HG02840 (cell line): ENCODE results near the gene PDF.
"Not testable (repeated sequence)": the region's sequence is repeated elsewhere in the genome, so short reads cannot be mapped to it uniquely, and the experiment has no call there.

Experiments used
- ATAC-seq: cut with Tn5 transposase; IDR thresholded peaks from one replicate; pipeline ENCODE4 v1.9.1; 2021; ENCODE audit warnings: mild to moderate bottlenecking, moderate library complexity, moderate number of reproducible peaks; ENCODE audit not compliant: unreplicated experiment, low FRiP score

PDF gene, protein sequence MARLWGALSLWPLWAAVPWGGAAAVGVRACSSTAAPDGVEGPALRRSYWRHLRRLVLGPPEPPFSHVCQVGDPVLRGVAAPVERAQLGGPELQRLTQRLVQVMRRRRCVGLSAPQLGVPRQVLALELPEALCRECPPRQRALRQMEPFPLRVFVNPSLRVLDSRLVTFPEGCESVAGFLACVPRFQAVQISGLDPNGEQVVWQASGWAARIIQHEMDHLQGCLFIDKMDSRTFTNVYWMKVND

DNA sequence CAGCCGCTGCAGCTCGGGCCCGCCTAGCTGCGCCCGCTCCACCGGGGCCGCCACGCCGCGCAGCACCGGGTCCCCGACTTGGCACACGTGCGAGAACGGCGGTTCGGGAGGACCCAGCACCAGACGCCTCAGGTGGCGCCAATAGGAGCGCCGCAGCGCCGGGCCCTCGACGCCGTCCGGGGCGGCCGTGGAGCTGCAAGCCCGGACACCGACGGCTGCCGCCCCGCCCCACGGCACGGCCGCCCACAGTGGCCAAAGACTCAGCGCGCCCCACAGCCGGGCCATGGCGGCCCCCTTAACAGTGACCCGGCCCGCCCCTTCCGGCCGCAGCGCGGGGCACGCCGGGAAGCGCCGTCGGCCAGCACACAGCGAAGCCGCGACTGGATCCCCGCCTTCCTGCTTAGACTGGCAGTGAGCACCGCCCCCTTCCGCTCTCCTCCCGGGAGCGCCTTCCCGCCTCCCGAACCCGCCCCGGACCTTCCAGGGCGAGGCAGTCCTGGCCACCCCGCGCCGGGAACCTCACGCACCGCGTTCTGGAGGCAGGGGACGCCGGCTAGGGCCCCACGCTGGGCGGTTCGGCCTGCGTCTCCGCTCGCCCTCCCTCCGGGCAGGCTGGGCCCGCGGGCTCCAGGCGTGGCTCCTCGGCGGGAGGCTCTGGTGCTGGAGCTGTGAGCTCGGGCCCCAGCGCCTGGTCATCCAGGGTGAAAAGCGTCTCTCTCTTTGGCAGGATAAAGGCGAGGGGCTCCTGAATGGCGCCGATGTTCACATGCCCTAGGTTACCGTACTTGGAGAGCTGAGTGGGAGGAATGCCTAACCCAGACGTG, at the start of gene PDF:
Gene PDF, minus strand, starts transcription at position 303 of the 824 bp plus-strand sequence. Its CDS starts 18 bp downstream, at position 285.
- peak; percentile 89 for ATAC-seq

DNA sequence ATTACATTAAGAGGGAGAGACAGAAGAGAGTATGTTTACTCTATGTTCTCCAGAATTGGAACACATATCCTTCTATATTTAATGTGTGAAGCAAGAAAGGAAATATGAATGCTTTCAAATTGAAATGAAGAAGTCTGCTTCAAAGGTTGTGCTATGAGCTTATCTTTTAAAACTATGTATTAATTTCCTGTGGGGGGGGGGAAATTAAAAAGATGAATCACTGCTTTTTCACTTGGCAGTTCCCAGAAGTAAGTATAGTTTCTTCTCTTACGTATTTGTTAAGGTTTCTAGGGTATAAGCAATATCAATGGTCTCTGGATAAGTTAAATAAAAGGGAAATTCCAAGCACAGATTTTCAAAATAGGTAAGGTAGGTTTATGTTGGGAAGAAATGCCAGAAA, 48.4 kb upstream of the PDF start:
- ATAC-seq, result no peak

DNA sequence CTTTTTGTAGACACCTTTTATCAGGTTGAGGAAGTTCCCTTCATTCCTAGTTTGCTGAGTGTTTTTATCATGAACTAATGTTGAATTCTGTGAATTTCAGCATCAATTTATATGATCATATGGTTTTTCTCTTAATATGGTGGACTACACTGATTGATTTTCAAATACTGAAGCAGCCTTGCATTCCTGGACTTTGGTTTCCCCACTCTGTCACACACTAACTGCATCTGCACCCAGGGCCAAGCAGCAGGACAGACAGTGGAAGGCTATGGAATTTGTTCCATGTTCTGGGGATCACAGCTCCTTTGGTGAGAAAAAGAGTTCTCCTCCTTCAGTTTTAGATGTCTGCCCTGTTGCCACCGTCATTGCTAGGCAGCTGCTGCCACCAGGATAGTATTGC, 47.6 kb upstream of the PDF start:
- no peak for ATAC-seq

DNA sequence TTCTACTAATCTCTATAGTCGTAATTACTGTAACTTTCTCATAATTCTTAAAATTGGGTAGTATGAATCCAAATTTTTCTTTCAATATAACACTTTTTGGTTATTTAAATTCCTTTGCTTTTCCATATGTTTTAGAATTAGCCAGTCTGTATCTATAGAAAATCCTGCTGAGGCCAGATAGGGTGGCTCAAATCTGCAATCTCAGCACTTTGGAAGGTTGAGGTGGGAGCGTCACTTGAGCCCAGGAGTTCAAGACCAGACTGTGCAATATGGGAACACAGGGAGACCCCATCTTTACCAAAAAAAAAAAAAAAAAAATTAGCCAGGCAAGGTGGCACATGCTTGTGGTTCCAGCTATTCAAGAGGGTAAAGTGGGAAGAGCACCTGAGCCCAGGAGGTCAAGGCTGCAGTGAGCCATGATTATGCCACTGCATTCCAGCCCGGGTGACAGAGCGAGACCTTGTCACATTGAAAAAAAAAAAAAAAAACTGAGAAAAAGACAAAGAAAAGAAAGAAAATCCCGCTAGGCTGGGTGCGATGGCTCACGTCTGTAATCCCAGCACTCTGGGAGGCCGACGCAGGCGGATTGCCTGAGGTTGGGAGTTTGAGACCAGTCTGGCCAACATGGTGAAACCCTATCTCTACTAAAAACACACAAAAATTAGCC, 46.1 kb upstream of the PDF start:
- no peak for ATAC-seq

DNA sequence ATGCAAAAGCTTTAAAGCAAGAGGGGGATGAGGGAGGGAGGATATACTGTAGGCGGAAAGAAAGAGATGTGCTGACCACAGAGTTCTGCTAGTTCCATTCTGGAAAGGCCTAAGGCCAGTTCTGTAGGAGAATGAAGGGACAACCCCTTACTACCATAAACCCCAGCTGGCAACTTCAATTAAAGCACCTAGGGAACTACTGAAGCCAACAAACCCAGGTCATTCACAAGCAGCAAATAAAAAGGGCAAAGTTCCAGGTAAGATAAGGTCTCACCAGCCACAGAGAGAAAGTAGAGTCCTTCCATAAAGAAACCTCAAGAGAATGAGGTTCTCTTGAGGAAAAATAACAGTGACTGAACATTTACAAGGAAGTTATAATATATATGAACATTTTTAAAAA, 42.6 kb upstream of the PDF start:
- no peak for ATAC-seq

DNA sequence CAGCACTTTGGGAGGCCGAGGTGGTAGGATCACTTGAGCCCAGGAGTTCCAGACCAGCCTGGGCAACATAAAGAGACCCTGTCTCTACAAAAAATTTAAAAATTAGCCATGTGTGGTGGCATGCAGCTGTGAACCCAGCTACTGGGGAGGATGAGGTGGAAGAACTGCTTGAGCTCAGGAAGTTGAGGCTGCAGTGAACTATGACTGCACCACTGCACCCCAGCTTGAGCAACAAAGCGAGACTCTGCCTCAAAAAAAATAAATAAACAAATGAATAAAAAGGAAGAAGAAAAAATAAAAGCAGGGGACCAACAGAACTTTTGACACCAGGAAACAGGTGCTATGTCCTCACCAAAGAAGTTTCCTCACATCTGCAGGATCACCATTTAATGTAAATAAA, 41.2 kb upstream of the PDF start:
- ATAC-seq, result no peak

DNA sequence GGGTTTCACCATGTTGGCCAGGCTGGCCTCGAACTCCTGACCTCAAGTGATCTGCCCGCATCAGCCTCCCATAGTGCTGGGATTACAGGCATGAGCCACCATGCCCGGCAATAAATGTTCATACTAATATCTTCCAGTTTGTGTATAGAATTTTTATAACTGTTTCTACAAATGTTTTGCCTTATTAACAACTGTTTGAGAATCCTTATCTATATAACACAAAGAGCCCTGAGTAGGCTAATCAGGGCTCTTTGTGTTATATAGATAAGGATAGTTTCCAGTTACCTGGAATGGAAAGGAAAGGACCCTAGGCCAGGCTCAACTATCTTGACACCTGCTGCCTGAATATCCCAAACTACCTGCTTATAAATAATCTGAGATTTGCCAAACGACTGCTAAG, 38.5 kb upstream of the PDF start:
- ATAC-seq, result no peak

DNA sequence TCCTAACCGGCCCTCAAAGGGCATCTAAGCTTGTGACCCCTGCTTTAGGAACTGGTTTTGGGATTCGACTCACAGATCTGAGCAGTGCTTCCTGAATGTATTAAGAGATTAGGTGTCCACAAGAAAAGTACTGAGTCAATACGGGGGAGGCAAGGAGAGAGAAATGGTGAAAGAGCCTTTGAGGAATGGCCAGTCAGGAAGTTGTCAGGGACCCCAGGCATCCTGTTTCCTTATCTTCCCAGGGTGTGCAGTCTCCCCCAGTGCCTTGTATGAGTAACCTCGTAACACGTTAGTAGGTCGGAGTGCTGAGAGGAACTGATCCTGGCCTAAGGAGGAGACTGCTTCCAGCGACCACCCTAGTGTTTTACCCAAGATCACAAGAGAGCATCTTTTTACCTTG, 37.6 kb upstream of the PDF start:
- ATAC-seq, result no peak

DNA sequence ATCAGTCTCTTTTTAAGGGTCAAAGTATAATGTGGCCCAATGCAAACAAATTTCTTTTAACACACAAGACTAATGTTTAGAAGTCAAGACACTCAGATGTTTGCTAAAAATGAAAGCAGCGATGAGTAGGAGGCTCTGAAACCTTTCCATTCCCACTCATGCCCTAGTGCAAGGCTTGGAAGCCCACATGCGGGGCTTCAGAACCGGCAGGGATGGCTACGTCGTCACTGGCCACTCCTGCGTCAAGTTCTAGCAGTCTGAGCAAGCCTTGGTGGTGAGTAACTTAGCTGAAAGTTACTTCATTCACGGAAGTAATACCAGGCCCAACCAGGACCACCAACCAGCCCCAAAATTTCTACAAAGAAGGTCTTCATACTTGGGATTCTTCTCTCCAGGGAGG, 36.0 kb upstream of the PDF start:
- ATAC-seq, result no peak

DNA sequence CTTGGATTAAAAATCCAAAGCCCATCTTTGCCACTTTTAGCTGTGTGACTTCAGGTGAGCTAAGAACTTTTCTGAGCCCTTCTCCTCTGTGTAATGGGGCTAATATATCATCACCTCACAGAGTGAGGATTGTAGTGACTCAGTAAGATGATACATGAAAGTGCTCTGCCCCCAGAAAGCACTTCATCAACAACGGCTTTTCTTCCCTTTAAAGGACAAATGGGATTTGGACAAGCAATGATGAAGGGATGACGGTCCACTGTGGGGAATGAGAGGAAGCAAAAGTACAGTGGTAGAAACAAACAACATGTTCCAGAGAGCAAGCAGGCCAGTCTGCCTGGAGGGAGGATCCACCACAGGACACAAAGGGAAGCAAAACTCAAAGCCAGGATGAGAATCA, 35.5 kb upstream of the PDF start:
- no peak for ATAC-seq

DNA sequence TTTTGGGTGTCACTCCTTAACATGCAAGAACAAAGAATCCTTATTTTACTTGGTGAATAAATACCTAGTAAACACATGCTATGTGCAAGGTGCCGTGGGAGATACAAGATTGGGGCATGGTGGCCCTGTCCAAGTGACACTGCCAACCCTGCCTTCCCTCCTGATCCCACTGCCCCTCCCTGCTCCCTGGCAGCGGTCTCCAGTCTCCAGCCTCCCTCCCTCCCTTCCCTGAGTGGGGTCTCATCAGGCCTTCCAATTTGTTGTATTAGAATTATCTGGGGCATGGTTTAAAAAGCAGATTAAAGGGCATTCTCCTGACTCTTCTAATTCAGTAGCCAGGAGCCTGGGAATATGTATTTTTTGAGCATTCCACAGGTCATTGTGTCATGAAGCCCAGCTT, 33.7 kb upstream of the PDF start:
- no peak for ATAC-seq

DNA sequence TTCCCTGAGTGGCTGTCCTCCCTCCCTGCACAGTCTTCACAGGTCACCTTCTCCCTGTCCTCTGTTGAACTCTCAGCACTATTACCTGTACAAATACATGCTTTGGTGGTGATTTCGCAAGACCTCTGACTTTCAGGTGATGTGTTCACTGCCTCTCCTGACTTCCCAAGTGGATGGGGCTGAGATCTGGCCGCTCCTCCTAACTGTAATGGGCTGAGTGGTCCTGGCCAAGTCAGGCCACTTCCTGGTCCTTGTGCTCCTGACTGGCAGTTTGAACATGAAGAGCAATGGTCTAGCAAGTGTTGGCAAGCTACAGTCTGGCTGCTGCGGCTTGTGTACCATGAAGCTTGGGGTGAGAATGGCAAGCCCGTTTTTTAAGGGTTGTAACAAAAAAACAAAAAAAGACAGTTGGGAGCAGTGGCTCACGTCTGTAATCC, 32.9 kb upstream of the PDF start:
- no peak for ATAC-seq

DNA sequence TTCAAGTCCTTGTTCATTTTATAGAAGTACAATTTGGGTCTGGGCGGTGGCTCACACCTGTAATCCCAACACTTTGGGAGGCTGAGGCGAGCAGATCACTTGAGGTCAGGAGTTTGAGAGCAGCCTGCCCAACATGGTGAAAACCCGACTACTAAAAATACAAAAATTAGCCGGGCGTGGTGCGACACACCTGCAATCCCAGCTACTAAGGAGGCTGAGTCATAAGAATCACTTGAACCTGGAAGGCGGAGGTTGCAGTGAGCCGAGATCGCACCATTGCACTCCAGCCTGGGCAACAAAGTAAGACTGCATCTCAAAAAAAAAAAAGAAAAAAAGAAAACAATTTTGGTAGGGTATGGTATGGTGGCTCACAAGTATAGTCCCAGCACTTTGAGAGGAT, 29.7 kb upstream of the PDF start:
- not testable (repeated sequence) for ATAC-seq

DNA sequence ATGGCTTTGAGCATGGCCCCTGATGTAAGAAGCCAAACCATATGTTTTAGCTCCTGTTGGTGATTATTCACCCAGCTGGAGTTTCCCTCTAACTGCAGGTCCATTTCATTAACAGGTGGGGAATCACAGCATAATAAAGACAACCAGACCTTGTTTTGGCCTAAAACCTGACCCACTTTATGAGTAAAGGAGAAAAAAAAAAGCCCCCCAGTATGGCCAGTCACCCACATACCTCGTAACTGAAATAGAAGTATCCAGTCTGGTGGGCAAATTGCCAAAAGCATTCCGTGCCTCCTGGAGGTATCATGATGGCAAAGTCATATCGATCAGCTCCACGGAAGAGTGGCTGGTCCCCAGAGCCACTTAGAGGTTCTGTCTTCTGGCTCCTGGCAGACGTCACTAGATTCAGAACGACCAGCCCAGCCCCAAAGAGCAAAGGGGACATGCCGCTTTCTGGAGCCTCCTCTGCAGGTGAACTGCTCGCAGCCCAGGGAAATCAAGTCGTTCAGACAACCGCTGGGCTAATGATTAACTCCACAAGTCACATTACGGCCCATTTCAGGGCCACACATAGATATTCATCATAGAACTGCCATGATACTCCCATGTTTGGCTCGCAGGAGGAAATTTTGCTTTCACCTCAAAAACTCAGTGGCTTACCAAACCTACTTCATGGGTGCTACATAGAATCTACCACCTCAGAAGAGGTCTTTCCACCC, 21.1 kb upstream of the PDF start, which contains the start of gene TMED6:
Gene TMED6, minus strand, starts transcription at position 478 of the 719 bp plus-strand sequence. Its CDS starts 33 bp downstream, at position 445.
- ATAC-seq, result no peak

DNA sequence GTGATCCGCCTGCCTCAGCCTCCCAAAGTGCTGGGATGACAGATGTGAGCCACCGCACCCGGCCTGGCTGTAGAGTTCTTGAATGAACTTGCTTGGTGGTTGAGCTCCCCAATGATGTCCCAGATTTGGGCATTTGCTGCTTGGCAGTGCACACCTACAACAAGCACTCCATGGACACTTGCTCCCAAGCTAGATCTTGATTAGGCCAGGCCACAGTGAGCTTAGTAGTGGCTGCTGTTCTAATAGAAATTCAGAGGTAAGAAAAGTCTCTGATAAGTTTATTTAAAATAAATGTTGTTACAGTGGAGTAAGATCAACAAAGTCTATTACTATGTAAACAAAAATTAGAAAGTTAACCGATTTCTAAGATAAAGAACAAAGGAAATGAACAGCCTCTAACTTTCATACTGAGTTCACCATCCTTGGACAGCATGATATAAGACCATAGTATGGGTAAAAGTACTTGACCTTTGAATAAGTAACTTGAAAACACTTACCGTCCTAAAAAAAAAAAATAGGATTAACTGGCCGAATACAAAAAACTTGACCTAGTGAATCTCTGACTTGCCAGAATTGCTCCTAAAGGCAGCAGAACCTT, 20.2 kb upstream of the PDF start:
- ATAC-seq, result no peak

DNA sequence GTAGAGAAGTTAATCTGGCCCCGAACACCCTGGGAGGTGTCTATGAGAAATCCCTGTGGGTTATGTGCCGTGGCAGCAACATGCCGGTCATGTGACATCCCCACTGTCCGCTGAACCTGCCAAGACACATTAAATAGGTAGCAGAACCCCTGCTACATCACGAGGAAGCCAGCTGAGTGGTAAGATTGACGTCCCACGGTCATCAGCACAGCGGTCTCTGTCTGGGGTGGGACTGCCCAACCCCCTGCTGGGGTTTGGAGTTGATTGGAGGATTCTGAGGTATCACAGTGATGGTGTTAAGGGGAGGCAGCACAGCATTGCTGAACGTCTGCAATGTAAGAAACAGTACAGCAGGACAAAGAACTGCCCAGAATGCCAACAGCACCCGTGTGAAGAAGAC, 19.1 kb upstream of the PDF start:
- ATAC-seq, result no peak

DNA sequence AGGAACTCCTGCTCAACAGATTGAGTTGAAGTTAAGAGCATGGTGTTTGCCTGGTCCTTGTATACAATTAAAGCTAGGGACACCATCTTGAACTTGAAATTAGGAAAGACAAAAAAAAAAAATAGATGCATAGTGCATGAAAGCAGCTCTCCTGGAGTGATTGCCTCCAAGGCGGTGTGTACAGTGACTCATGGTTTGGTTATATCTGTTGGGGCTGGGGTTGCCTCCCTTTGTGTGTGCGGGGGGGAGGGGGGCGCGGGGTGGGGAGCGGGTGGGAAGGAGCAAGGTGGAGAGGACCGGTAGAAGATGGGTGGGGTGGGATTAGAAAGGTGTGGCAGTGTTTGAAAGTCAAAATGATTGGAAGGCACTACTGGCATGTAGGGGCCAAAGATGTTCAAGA, 17.8 kb upstream of the PDF start:
- ATAC-seq, result no peak

DNA sequence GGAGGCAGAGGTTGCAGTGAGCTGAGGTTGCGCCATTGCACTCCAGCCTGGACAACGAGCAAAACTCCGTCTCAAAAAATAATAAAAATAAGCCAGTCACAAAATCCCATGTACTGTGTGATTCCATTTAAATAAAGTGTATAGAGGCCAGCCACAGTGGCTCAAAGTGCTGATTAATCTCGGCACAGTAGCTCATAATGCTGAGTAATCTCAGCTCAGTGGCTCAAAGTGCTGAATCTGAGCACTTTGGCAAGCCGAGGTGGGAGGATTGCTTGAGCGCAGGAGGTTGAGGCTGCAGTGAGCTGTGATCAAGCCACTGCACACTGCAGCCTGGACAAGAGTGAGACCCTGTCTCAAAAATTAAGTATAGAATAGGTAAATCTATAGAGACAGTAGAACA, 16.3 kb upstream of the PDF start:
- no peak for ATAC-seq

DNA sequence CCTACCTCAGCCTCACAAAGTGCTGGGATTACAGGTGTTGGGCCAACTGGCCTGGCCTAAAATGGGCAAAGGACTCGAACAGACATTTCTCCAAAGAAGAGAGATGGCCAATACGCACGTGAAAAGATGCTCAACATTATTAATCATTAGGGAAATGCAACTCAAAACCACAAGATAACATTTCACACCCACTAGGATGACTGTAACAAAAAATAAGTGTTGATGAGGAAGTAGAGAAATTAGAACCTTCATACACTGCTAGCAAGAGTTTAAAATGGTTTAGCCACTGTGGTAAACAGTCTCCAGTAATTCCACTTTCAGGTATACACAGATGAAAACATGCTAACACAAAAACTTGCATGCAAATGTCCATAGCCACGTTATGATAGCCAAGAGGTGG, 15.5 kb upstream of the PDF start:
- no peak for ATAC-seq

DNA sequence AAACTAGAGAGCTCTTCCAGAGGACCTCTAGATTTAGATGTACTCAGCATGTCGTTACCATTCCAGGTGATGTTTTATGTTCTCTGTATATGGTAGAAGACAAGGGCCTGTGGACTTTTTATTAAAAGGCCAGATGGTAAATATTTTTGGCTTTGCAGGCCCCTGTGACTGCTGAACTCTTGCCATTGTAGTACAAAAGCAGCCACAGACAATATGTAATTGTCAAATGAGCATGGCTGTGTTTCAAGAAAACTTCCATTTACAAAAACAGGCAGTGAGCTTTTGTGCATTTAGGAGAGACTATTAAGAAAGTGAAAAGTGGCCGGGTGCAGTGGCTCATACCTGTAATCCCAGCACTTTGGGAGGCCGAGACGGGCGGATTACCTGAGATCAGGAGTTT, 13.8 kb upstream of the PDF start:
- ATAC-seq, result no peak
